GM12878 (cell line): ENCODE data around the gene SLC4A9.
A peak's percentile ranks its signal among the peaks of the same experiment; 100 is the strongest.

Source experiments
- RAD21 ChIP-seq: IDR thresholded peaks from 2 replicates; pipeline ENCODE4 v1.6.1; 2011; ENCODE audit warnings: mild to moderate bottlenecking, low read depth, low read length, moderate library complexity; ENCODE audit not compliant: insufficient read depth
- RFX5 ChIP-seq: IDR thresholded peaks from 2 replicates; pipeline ENCODE4 v1.6.1; 2011; ENCODE audit warnings: low read depth, low read length, improper control_type of control experiment
- SMC3 ChIP-seq: IDR thresholded peaks from 2 replicates; pipeline ENCODE4 v1.6.1; 2011; ENCODE audit warnings: low read length, improper control_type of control experiment, borderline replicate concordance
- TF ChIP-seq, protein P1 (sequence below), 3 experiments: IDR thresholded peaks in 2 of 3; conservative IDR thresholded peaks in 1 of 3; 2 replicates each; pipeline ENCODE4 v1.5.1; 2011; ENCODE audit warnings: low read depth in 3 of 3, low read length in 3 of 3, mild to moderate bottlenecking in 3 of 3, control low read depth in 2 of 3, moderate library complexity in 2 of 3, inconsistent platforms in 1 of 3, mixed read lengths in 1 of 3; ENCODE audit not compliant: control insufficient read depth in 2 of 3, insufficient read depth in 1 of 3; ENCODE audit errors: extremely low read depth in 1 of 3

DNA sequence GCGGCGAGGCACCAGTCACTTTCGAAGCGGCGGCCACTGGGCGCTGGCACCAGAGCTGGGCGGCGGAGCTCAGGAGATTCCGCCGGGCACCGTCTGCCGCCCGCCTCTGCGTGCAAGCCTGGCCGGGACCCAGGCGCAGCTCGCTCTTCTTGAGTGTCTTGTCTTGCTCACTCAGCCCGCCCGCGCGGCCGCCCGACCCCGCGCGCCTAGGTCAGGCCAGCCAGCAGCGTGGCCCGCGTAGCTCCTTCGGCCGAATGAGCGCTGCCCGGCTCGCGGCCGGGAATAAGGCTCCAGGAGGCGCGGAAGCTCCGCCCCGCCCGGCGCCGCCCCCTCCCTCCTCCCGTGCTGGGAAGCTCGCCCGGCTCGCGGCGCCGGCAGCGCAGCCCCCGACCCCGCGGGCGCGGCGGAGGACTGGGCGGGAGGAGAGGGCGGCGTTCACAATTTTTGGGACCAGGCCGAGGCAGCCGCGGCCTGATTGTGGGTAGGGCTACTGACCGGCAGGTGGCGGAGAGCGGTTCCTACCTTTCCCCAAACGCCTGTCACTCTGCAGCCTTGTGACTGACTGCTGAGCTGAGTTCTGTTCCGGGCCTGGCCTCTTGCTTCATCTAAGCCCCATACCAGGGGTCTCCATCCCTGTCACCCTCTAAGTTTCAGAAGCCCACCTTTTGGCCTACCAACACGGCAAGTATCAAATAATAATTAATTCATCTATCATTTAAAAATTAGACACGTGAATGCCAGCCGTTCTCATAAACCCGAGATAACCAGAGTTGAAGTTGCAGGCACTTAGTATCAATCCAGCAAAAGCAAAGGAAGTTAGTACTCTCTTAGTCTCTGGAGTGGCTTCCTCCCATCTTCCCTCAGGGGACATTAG is 13.4 kb upstream of the SLC4A9 start, which contains the start of gene HBEGF:
- TF ChIP-seq RAD21, result no peak
- TF ChIP-seq, protein P1, sequence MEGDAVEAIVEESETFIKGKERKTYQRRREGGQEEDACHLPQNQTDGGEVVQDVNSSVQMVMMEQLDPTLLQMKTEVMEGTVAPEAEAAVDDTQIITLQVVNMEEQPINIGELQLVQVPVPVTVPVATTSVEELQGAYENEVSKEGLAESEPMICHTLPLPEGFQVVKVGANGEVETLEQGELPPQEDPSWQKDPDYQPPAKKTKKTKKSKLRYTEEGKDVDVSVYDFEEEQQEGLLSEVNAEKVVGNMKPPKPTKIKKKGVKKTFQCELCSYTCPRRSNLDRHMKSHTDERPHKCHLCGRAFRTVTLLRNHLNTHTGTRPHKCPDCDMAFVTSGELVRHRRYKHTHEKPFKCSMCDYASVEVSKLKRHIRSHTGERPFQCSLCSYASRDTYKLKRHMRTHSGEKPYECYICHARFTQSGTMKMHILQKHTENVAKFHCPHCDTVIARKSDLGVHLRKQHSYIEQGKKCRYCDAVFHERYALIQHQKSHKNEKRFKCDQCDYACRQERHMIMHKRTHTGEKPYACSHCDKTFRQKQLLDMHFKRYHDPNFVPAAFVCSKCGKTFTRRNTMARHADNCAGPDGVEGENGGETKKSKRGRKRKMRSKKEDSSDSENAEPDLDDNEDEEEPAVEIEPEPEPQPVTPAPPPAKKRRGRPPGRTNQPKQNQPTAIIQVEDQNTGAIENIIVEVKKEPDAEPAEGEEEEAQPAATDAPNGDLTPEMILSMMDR (IDR thresholded peaks at IDR 0.05 in 2 of 3, conservative IDR thresholded peaks at IDR 0.05 in 1 of 3; ENCODE audit: control insufficient read depth in 2 of 3, extremely low read depth in 1 of 3, insufficient read depth in 1 of 3, low read depth in 3 of 3, low read length in 3 of 3), result peak; percentile 49 to 65 (median 55)
- TF ChIP-seq SMC3, result peak; percentile 25; the same call in 1 of the 2 replicates
- no peak for TF ChIP-seq RFX5
